ENCODE measurements around the gene ZNF600. TPM values are rescaled to one million over a fixed set of nuclear protein-coding genes. Genes with fewer than 3 reads are reported as not detected.
"Not testable (repeated sequence)": the region's sequence is repeated elsewhere in the genome, so short reads cannot be mapped to it uniquely, and the experiment has no call there.

ZNF600 gene
- total RNA-seq, 2 donors from 2014 or later, result 7.3 to 10.9 TPM

GRCh38 chr19:52716522-52716921, 70.1 kb downstream of the ZNF600 start:
- WGBS, 2 donors, result 79 to 100% methylated on average over 1 of the region's 1 CpG
- TF ChIP-seq POLR2A (IDR thresholded peaks at IDR 0.05) (no peak), CTCF (IDR thresholded peaks at IDR 0.05) (no peak)
- no peaks in the 10 kb centered on the region for H3K27me3 ChIP-seq
- H3K27ac ChIP-seq, result no peak overlapping the region
- ATAC-seq (no peak), DNase-seq (no peak)
- peaks cover 3 to 8% of the 10 kb centered on the region in 2 donors for H3K36me3 ChIP-seq (replicated peaks in 1 of 2; ENCODE audit: insufficient read depth in 1 of 2, low read depth in 2 of 2)
- no peaks in the 10 kb centered on the region for H3K4me1 ChIP-seq
- intact Hi-C loops (cut with DNase I), result no loop called here
- H3K4me3 ChIP-seq, result no peak overlapping the region
- H3K9me3 ChIP-seq, result no peaks in the 10 kb centered on the region

GRCh38 chr19:52715902-52716301, 70.7 kb downstream of the ZNF600 start:
- ATAC-seq; H3K9me3 ChIP-seq; H3K36me3 ChIP-seq (replicated peaks in 1 of 2; ENCODE audit: insufficient read depth in 1 of 2, low read depth in 2 of 2); DNase-seq; H3K4me1 ChIP-seq; intact Hi-C loops (cut with DNase I); H3K27ac ChIP-seq; H3K4me3 ChIP-seq; H3K27me3 ChIP-seq: not testable (repeated sequence)
- WGBS, 2 donors, result 50 to 89% methylated on average over 4 of the region's 4 CpGs

- H3K36me3 ChIP-seq (replicated peaks in 1 of 2; ENCODE audit: insufficient read depth in 1 of 2, low read depth in 2 of 2); DNase-seq; H3K9me3 ChIP-seq; intact Hi-C loops (cut with DNase I); ATAC-seq; H3K4me3 ChIP-seq; H3K27me3 ChIP-seq; H3K27ac ChIP-seq; H3K4me1 ChIP-seq: not testable (repeated sequence)
- WGBS, 2 donors, result 95 to 96% methylated on average over 5 of the region's 5 CpGs
These were observed 71.3 kb downstream of the ZNF600 start for GRCh38 chr19:52715330-52715729.

Other genes with a start within 250 kb of the ZNF600 start
- 10 to 100 TPM in 1 of 2 donors, 1 to 10 TPM in 1; 6.5 to 10.9 TPM for gene ZNF701, start 216.5 kb downstream of the ZNF600 start, total RNA-seq
- gene ZNF83, start 148.4 kb downstream of the ZNF600 start, total RNA-seq, result 10 to 100 TPM; 30.7 to 46.2 TPM
- 10 to 100 TPM in 1 of 2 donors, 1 to 10 TPM in 1; 6.0 to 19.8 TPM for gene ZNF611, start 51.7 kb downstream of the ZNF600 start, total RNA-seq
- gene ZNF28, start 34.8 kb upstream of the ZNF600 start, total RNA-seq, result 1 to 10 TPM; 5.3 to 7.3 TPM
- 10 to 100 TPM in 1 of 2 donors, 1 to 10 TPM in 1; 6.6 to 16.1 TPM for gene ZNF468, start 70.8 kb upstream of the ZNF600 start, total RNA-seq
- 1 to 10 TPM; 2.3 to 9.2 TPM for gene ZNF320, start 110.8 kb upstream of the ZNF600 start, total RNA-seq
- 1 to 10 TPM; 6.3 to 6.7 TPM for gene ZNF888, start 136.6 kb upstream of the ZNF600 start, total RNA-seq
- 1 to 10 TPM; 4.9 to 7.5 TPM for gene ZNF816, start 176.1 kb upstream of the ZNF600 start, total RNA-seq
- gene ERVV-1, start 227.1 kb upstream of the ZNF600 start, total RNA-seq, result not detected

Data from body of pancreas (tissue), 4 donors.